DND-41 (cell line): ENCODE data around the gene NINJ1.

Source experiments
- ATAC-seq: fragments of 200-7000 bp; cut with Tn5 transposase; 3 replicates; pipeline ENCODE4 v1.9.1; 2021; ENCODE audit warnings: low read depth; ENCODE audit not compliant: insufficient read depth
- DNase-seq: peaks from one replicate; pipeline ENCODE4 v3.0.0-alpha.2; 2020
- H2AFZ ChIP-seq: 2 replicates; pipeline ENCODE4 v1.6.0; 2012; ENCODE audit warnings: low read depth, low read length
- H3K27ac ChIP-seq: 2 replicates; pipeline ENCODE4 v1.5.1; 2012; ENCODE audit warnings: low read length, inconsistent platforms
- H3K27me3 ChIP-seq: fragments of 200-600 bp; sonication (generic); 2 replicates; pipeline ENCODE4 v1.6.0; 2012; ENCODE audit warnings: low read length, mild to moderate bottlenecking, inconsistent platforms; ENCODE audit not compliant: insufficient read depth, poor library complexity
- H3K36me3 ChIP-seq: 2 replicates; pipeline ENCODE4 v1.5.1; 2012; ENCODE audit warnings: low read length, inconsistent platforms; ENCODE audit not compliant: insufficient read depth
- H3K4me1 ChIP-seq: 2 replicates; pipeline ENCODE4 v1.5.1; 2012; ENCODE audit warnings: mild to moderate bottlenecking, low read length; ENCODE audit not compliant: insufficient read depth
- H3K4me2 ChIP-seq: 2 replicates; pipeline ENCODE4 v1.6.0; 2012; ENCODE audit warnings: mild to moderate bottlenecking, moderate library complexity, low read length, inconsistent platforms; ENCODE audit not compliant: insufficient read depth
- H3K4me3 ChIP-seq, 2 experiments: fragments of 200-600 bp in 1 of 2; shearing (Covaris generic) in 1 of 2; 2 replicates each; pipeline ENCODE4 v1.5.1; 2012 to 2016; ENCODE audit warnings: inconsistent platforms in 2 of 2, low read length in 2 of 2, mild to moderate bottlenecking in 2 of 2, low read depth in 1 of 2, moderate library complexity in 1 of 2
- H3K79me2 ChIP-seq: 2 replicates; pipeline ENCODE4 v1.6.0; 2012; ENCODE audit warnings: low read length, inconsistent platforms; ENCODE audit not compliant: insufficient read depth
- H3K9ac ChIP-seq: 2 replicates; pipeline ENCODE4 v1.6.0; 2012; ENCODE audit warnings: low read depth, mild to moderate bottlenecking, inconsistent platforms, low read length, moderate library complexity
- H3K9me3 ChIP-seq: 2 replicates; pipeline ENCODE4 v1.5.1; 2012; ENCODE audit warnings: low read length, moderate library complexity, mild to moderate bottlenecking, inconsistent platforms; ENCODE audit not compliant: insufficient read depth, severe bottlenecking
- H4K20me1 ChIP-seq: 2 replicates; pipeline ENCODE4 v1.6.0; 2012; ENCODE audit warnings: low read length; ENCODE audit not compliant: insufficient read depth
- CTCF ChIP-seq: IDR thresholded peaks from 2 replicates; pipeline ENCODE4 v1.5.1; 2012; ENCODE audit warnings: borderline replicate concordance, low read length, moderate library complexity, mild to moderate bottlenecking; ENCODE audit not compliant: poor library complexity, severe bottlenecking; ENCODE audit errors: extremely low read depth
- EZH2 ChIP-seq: IDR thresholded peaks from 3 replicates; pipeline ENCODE4 v1.6.1; 2012; ENCODE audit warnings: borderline replicate concordance, low read depth, mild to moderate bottlenecking, moderate library complexity, low read length, inconsistent platforms; ENCODE audit not compliant: severe bottlenecking

The NINJ1 gene

GRCh38 chr9:93081931-93082330 lies 52.1 kb downstream of the NINJ1 start:
- TF ChIP-seq CTCF (no peak), EZH2 (no peak)
- Histone ChIP-seq H3K4me1 (peaks cover 13% of the 10 kb centered on the region), H3K4me2 (no peak overlapping the region), H3K4me3 (no peak overlapping the region), H3K9ac (no peak overlapping the region), H2AFZ (no peak overlapping the region), H3K27me3 (no peaks in the 10 kb centered on the region), H3K79me2 (no peaks in the 10 kb centered on the region), H4K20me1 (no peaks in the 10 kb centered on the region), H3K9me3 (no peaks in the 10 kb centered on the region), H3K27ac (no peak overlapping the region), H3K36me3 (no peaks in the 10 kb centered on the region)
- DNase-seq (no peak), ATAC-seq (no peak)

- no peak overlapping the region for H2AFZ ChIP-seq
- H3K9ac ChIP-seq = no peak overlapping the region
- H3K4me3 ChIP-seq = no peak overlapping the region
- no peak for TF ChIP-seq CTCF
- TF ChIP-seq EZH2 = no peak
- H3K4me1 ChIP-seq = peaks cover 13% of the 10 kb centered on the region
- H3K4me2 ChIP-seq = no peak overlapping the region
- H3K27ac ChIP-seq = no peak overlapping the region
- H3K36me3 ChIP-seq = no peaks in the 10 kb centered on the region
- no peaks in the 10 kb centered on the region for H4K20me1 ChIP-seq
- H3K27me3 ChIP-seq = no peaks in the 10 kb centered on the region
- ATAC-seq (no peak), DNase-seq (no peak)
- H3K79me2 ChIP-seq = no peaks in the 10 kb centered on the region
- no peaks in the 10 kb centered on the region for H3K9me3 ChIP-seq
Measured at GRCh38 chr9:93081081-93081529, 52.9 kb downstream of the NINJ1 start.

- DNase-seq (no peak), ATAC-seq (no peak)
- no peaks in the 10 kb centered on the region for H4K20me1 ChIP-seq
- no peaks in the 10 kb centered on the region for H3K9me3 ChIP-seq
- TF ChIP-seq EZH2 = no peak
- no peak for TF ChIP-seq CTCF
- no peak overlapping the region for H3K4me2 ChIP-seq
- H3K27ac ChIP-seq = no peak overlapping the region
- no peaks in the 10 kb centered on the region for H3K79me2 ChIP-seq
- peaks cover 13% of the 10 kb centered on the region for H3K4me1 ChIP-seq
- H3K36me3 ChIP-seq = no peaks in the 10 kb centered on the region
- no peaks in the 10 kb centered on the region for H3K27me3 ChIP-seq
- H3K4me3 ChIP-seq = no peak overlapping the region
- no peak overlapping the region; the same call in 1 of the 2 replicates for H2AFZ ChIP-seq
- no peak overlapping the region for H3K9ac ChIP-seq
Measured at GRCh38 chr9:93080406-93080805, 53.6 kb downstream of the NINJ1 start.

GRCh38 chr9:93079371-93079770 lies 54.7 kb downstream of the NINJ1 start:
- Histone ChIP-seq H3K9me3 (no peaks in the 10 kb centered on the region), H3K27ac (no peak overlapping the region), H3K36me3 (no peaks in the 10 kb centered on the region), H3K9ac (no peak overlapping the region), H3K4me1 (peaks cover 13% of the 10 kb centered on the region), H3K4me2 (no peak overlapping the region), H3K4me3 (no peak overlapping the region), H3K79me2 (no peaks in the 10 kb centered on the region), H4K20me1 (no peaks in the 10 kb centered on the region), H2AFZ (no peak overlapping the region), H3K27me3 (no peaks in the 10 kb centered on the region)
- ATAC-seq = no peak
- DNase-seq = no peak
- TF ChIP-seq CTCF (no peak), EZH2 (no peak)
